HCT116 (cell line): ENCODE data around the gene VWA7.

Source experiments
- CEBPB ChIP-seq: IDR thresholded peaks from 2 replicates; pipeline ENCODE4 v1.6.1; 2012; ENCODE audit warnings: low read depth
- EGR1 ChIP-seq: IDR thresholded peaks from 2 replicates; pipeline ENCODE4 v1.6.1; 2012; ENCODE audit warnings: low read depth
- JUND ChIP-seq: IDR thresholded peaks from 2 replicates; pipeline ENCODE4 v1.6.1; 2012
- POLR2A ChIP-seq: IDR thresholded peaks from 2 replicates; pipeline ENCODE4 v1.7.0; 2011; ENCODE audit warnings: borderline replicate concordance; ENCODE audit not compliant: insufficient read depth, insufficient read length; ENCODE audit errors: extremely low read depth
- POLR2AphosphoS5 ChIP-seq: IDR thresholded peaks from 2 replicates; pipeline ENCODE4 v1.6.1; 2011; ENCODE audit warnings: mild to moderate bottlenecking, low read depth, low read length, moderate library complexity
- SP1 ChIP-seq: IDR thresholded peaks from 2 replicates; pipeline ENCODE4 v1.6.1; 2012; ENCODE audit warnings: low read depth
- TCF7L2 ChIP-seq: IDR thresholded peaks from 2 replicates; pipeline ENCODE4 v1.7.0; 2011; ENCODE audit warnings: borderline replicate concordance, inconsistent platforms; ENCODE audit not compliant: insufficient read depth, insufficient read length; ENCODE audit errors: extremely low read depth
- YY1 ChIP-seq: IDR thresholded peaks from 2 replicates; pipeline ENCODE4 v1.6.1; 2011; ENCODE audit warnings: low read length, low read depth, moderate library complexity, mild to moderate bottlenecking; ENCODE audit not compliant: insufficient replicate concordance; ENCODE audit errors: extremely low read depth
- ZNF274 ChIP-seq: fragments of 200-500 bp; sonication (Bioruptor generic); IDR thresholded peaks from 2 replicates; pipeline ENCODE4 v1.6.1; 2014; ENCODE audit warnings: mild to moderate bottlenecking, low read depth, low read length, inconsistent platforms
- TF ChIP-seq, protein P1 (sequence below), 3 experiments: fragments of 200-600 bp in 1 of 3; sonication (generic) in 1 of 3; IDR thresholded peaks in 2 of 3; conservative IDR thresholded peaks in 1 of 3; 2 replicates each; pipeline ENCODE4 v1.5.1; 2012 to 2017; ENCODE audit warnings: low read depth in 2 of 3, low read length in 2 of 3, antibody characterized with exemption in 1 of 3, borderline replicate concordance in 1 of 3, control low read depth in 1 of 3, mild to moderate bottlenecking in 1 of 3, mixed read lengths in 1 of 3, mixed run types in 1 of 3, moderate library complexity in 1 of 3; ENCODE audit not compliant: insufficient read depth in 1 of 3
- TF ChIP-seq, protein P2 (sequence below): IDR thresholded peaks from 2 replicates; pipeline ENCODE4 v1.6.1; 2012
- TF ChIP-seq, protein P3 (sequence below): IDR thresholded peaks from 2 replicates; pipeline ENCODE4 v1.6.1; 2012

DNA sequence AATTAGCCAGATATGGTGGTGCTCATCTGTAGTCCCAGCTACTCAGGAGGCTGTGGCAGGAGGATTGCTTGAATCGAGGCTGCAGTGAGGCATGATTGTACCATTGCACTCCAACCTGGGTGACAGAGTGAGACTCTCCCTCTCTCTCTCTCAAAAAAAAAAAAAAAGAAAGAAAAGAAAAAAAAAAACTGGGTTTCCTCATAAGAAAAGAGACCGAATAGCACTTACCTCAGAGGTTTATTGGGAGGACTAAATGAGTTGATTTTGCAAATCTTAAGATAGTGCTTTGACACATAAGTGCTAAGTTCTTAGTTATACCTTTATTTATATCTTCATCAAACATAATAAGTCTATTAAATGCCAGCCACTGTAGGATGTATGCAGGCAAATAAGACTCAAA lies 6.3 kb downstream of the VWA7 start:
- TF ChIP-seq, protein P1, sequence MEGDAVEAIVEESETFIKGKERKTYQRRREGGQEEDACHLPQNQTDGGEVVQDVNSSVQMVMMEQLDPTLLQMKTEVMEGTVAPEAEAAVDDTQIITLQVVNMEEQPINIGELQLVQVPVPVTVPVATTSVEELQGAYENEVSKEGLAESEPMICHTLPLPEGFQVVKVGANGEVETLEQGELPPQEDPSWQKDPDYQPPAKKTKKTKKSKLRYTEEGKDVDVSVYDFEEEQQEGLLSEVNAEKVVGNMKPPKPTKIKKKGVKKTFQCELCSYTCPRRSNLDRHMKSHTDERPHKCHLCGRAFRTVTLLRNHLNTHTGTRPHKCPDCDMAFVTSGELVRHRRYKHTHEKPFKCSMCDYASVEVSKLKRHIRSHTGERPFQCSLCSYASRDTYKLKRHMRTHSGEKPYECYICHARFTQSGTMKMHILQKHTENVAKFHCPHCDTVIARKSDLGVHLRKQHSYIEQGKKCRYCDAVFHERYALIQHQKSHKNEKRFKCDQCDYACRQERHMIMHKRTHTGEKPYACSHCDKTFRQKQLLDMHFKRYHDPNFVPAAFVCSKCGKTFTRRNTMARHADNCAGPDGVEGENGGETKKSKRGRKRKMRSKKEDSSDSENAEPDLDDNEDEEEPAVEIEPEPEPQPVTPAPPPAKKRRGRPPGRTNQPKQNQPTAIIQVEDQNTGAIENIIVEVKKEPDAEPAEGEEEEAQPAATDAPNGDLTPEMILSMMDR (IDR thresholded peaks at IDR 0.05 in 2 of 3, conservative IDR thresholded peaks at IDR 0.05 in 1 of 3; ENCODE audit: borderline replicate concordance in 1 of 3, insufficient read depth in 1 of 3, low read depth in 2 of 3, low read length in 2 of 3): no peak
- TF ChIP-seq, protein P2, sequence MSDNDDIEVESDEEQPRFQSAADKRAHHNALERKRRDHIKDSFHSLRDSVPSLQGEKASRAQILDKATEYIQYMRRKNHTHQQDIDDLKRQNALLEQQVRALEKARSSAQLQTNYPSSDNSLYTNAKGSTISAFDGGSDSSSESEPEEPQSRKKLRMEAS: no peak
- TF ChIP-seq TCF7L2 (no peak), JUND (no peak), EGR1 (no peak), YY1 (no peak), CEBPB (no peak), POLR2AphosphoS5 (no peak), SP1 (no peak), ZNF274 (no peak), POLR2A (no peak)
- TF ChIP-seq, protein P3, sequence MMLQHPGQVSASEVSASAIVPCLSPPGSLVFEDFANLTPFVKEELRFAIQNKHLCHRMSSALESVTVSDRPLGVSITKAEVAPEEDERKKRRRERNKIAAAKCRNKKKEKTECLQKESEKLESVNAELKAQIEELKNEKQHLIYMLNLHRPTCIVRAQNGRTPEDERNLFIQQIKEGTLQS: no peak
